Measurements from ENCODE around the gene CEPT1. TPM values are rescaled to one million over a fixed set of nuclear protein-coding genes. Genes with fewer than 3 reads are reported as not detected.

Gene CEPT1
- total RNA-seq, 1 experiment from 2014 or later, result 34.2 TPM

- Histone ChIP-seq H4K20me1 (ENCODE audit: insufficient read depth) (no peaks in the 10 kb centered on the region), H3K4me3 (replicated peaks in 1 of 2; ENCODE audit: low read depth in 1 of 2, low read length in 2 of 2) (no peak overlapping the region), H3K79me2 (ENCODE audit: insufficient read depth, low read length) (no peaks in the 10 kb centered on the region), H2AFZ (ENCODE audit: low read depth, low read length, poor library complexity, severe bottlenecking) (no peak overlapping the region), H3K9me2 (ENCODE audit: insufficient read depth) (no peaks in the 10 kb centered on the region), H3K4me2 (ENCODE audit: low read length) (no peak overlapping the region), H3K36me3 (ENCODE audit: control insufficient read depth in 1 of 2, insufficient read depth in 2 of 2, low read length in 2 of 2) (no peaks in the 10 kb centered on the region), H3K9me3 (ENCODE audit: control insufficient read depth in 1 of 2, insufficient read depth in 1 of 2, low read depth in 1 of 2, low read length in 2 of 2) (no peaks in the 10 kb centered on the region), H3K27me3 (ENCODE audit: insufficient read depth, low read length) (no peaks in the 10 kb centered on the region), H3K4me1 (ENCODE audit: control insufficient read depth in 1 of 2, insufficient read depth in 2 of 2, low read length in 2 of 2) (peaks cover 0 to 2% of the 10 kb centered on the region in 2 experiments; a peak in 1 of 4 replicates), H3K27ac (ENCODE audit: low read depth, low read length) (0 out of 2 replicates have a peak overlapping the region, but pooled peaks have one; percentile 17), H3K9ac (ENCODE audit: low read length) (no peak overlapping the region)
- no TSS peak for BruUV-seq (replicated peaks)
- POLR2A ChIA-PET, result interaction anchor here (1.2 kb wide), 1 partner anchor 12 kb away, joined by 3 read pairs; no protein-coding TSS in a partner anchor
- DNase-seq (ENCODE audit: low read depth, low spot score), result no peak
- CTCF ChIA-PET, result no interaction called here
- RAD21 ChIA-PET (ENCODE audit: low non-redundant PET in 1 of 2, low total read pairs in 2 of 2, uncharacterized antibody in 2 of 2, unreplicated experiment in 2 of 2), result no interaction called here
- no peak; the same call in 1 of the 2 replicates for ATAC-seq
- TF ChIP-seq REST (IDR thresholded peaks at IDR 0.05; ENCODE audit: low read depth), result no peak
- TF ChIP-seq POLR2AphosphoS5 (IDR thresholded peaks at IDR 0.05; ENCODE audit: low read depth, low read length), result no peak
- TF ChIP-seq ZNF274 (IDR thresholded peaks at IDR 0.05; ENCODE audit: low read depth, low read length), result no peak
- TF ChIP-seq CEBPB (IDR thresholded peaks at IDR 0.05; ENCODE audit: low read depth), result no peak
- TF ChIP-seq CBX3 (IDR thresholded peaks at IDR 0.05; ENCODE audit: low read depth), result no peak
- no peak for TF ChIP-seq EGR1 (IDR thresholded peaks at IDR 0.05; ENCODE audit: low read depth)
- no peak for TF ChIP-seq ELF1 (IDR thresholded peaks at IDR 0.05; ENCODE audit: borderline replicate concordance, low read depth)
- no peak for TF ChIP-seq TCF7L2 (IDR thresholded peaks at IDR 0.05; ENCODE audit: borderline replicate concordance, extremely low read depth, insufficient read depth, insufficient read length)
- TF ChIP-seq CTCF (IDR thresholded peaks at IDR 0.05 in 2 of 3, conservative IDR thresholded peaks at IDR 0.05 in 1 of 3; ENCODE audit: borderline replicate concordance in 1 of 3, insufficient read depth in 1 of 3, low read depth in 2 of 3, low read length in 2 of 3), result no peak
- TF ChIP-seq ZBTB33 (IDR thresholded peaks at IDR 0.05; ENCODE audit: extremely low read depth, insufficient replicate concordance, low read length), result no peak
- no peak for TF ChIP-seq JUND (IDR thresholded peaks at IDR 0.05)
- TF ChIP-seq SIN3A (IDR thresholded peaks at IDR 0.05; ENCODE audit: low read depth), result no peak
- no peak for TF ChIP-seq POLR2A (IDR thresholded peaks at IDR 0.05; ENCODE audit: borderline replicate concordance, extremely low read depth, insufficient read depth, insufficient read length)
- no peak for TF ChIP-seq SRF (IDR thresholded peaks at IDR 0.05; ENCODE audit: low read depth)
- no peak for TF ChIP-seq YY1 (IDR thresholded peaks at IDR 0.05; ENCODE audit: extremely low read depth, insufficient replicate concordance, low read depth, low read length)
- TF ChIP-seq RAD21 (IDR thresholded peaks at IDR 0.05; ENCODE audit: low read depth), result no peak
- intact Hi-C loops (cut with micrococcal nuclease), result no loop called here
Measured at GRCh38 chr1:111214074-111214801, 74.2 kb downstream of the CEPT1 start.
